Activated naive CD8-positive, alpha-beta T cell treated with anti-CD3 and anti-CD28 coated beads, Interleukin-2, amount 50 U/mL, for 16 hours (primary cell): ENCODE measurements around the gene LUC7L.
"Not testable (repeated sequence)": the region's sequence is repeated elsewhere in the genome, so short reads cannot be mapped to it uniquely, and the experiment has no call there.

Experiments used
- DNase-seq: peaks from one replicate; pipeline ENCODE4 v3.0.0-alpha.2; 2020; ENCODE audit warnings: low read depth, low spot score

The LUC7L gene

DNA sequence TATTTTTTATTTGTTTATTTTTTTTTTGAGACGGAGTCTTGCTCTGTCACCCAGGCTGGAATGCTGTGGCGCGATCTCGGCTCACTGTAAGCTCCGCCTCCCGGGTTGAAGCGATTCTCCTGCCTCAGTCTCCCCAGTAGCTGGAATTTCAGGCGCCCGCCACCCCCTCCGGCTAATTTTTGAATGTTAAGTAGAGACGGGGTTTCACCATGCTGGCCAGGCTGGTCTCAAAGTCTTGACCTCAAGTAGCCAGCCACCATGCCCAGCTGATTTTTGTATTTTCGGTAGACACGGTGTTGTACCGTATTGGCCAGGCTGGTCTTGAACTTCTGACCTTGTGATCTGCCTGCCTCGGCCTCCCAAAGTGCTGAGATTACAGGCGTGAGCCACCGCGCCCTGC lies 1.1 kb upstream of the LUC7L start:
- DNase-seq = not testable (repeated sequence)

DNA sequence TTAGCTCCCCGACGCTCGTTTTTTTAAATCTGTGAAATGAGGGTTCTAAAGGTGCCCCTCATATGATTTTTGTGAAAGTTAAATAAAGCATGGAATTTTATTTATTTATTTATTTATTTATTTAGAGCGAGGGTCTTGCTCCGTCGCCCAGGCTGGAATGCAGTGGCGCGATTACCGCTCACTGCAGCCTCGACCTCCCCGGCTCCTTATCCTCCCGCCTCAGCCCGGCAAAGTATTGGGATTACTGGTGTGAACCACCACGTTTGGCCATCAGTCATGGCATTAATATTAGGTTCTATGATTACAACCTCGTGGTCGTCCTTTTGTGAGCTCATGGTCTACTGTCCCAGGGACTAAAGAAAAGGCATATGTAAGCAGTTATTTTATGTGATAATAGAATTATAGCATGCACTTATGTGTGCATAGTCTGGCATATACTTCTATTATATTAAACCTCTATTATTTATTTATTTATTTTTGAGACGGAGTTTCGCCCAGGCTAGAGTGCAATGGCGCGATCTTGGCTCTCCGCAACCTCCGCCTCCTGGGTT lies 557 bp upstream of the LUC7L start:
- no peak for DNase-seq

DNA sequence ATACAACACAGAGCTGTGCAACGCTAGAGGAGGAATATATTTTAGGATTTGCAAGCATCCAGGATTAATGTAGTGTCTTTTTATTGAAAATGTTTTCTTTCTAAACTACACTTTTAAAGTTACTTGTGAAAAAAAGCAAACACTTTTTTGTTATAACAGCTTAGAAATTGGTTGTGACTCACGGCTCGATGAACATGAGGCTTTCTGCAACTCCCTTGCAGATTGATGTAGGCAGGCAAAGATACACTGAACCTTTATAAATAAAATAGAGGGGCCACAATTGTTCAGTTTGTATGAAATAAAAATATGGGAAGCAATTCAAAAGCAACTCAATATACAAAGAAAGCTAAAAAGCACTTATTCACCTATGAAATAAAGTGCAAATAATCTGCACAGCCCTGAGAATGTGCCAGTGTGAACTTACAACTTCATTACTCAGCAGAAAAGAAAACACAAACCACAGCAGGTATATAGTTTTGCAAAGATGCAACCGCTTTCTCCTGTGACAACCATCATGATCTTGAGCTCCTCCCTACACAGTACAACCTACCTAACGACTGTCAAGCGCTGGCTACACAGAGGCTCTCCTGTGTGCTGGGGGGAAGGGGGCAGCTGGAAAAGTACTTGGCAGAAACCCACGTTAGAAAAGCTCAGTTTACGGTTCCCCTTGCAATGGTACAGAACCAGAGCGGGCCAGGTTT lies 948 bp downstream of the LUC7L start:
- DNase-seq = no peak

DNA sequence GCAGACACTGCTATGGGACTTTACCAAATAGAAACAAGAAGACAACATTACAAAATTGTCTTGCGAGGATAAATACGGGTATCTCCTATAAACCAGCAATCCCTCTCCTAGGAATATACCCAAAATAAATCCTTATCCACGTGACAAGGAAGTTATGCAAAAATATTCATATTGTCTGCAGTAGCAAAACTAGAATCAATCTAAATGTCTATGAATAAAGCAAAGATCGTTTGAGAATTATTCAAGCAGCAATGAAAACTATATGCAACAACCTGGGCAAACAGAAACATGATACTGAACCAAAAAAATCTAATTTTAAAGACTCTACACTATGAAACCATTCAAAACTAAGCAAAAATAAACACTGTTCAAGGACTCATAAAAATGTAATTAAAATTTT lies 9.2 kb downstream of the LUC7L start:
- DNase-seq = no peak

DNA sequence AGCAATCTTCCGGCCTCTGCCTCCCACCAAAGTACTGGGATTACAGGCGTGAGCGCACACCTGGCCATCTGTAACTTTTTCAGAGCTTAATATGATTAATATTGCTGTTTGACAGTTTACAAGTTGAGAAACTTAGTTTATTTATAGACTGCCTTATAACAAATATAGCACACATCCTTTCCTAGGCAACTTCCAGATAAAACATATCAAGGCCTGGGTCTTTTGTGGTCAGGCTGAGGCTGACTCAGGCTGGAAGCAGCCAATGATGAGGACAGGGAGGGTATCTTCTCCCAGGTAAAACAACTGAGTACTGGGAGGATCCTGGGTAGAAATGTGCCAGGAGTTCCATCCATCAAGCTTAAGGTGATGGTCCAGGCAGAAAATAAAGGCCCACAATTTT lies 16.2 kb downstream of the LUC7L start:
- no peak for DNase-seq

DNA sequence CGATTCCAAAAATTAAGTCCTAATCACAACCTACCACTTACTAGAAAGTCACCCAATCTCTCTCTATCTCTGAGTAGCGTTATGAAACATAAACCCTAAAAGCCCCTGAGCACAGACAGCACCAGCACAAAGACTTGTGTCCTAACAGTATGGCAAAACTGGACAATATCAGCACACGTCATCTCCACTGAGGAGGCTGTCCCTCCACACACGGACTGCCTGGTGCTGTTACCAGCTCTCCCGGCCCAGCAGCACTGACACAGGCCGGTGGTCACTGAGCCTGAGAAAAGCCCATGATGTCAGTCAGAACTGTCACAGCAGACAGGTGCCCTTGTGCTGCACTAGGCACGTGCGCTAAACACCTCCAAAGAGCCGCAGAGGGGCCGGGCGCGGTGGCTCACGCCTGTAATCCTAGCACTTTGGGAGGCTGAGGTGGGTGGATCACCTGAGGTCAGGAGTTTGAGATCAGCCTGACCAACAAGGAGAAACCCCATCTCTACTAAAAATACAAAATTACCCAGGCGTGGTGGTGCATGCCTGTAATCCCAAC lies 17.5 kb downstream of the LUC7L start:
- not testable (repeated sequence) for DNase-seq

DNA sequence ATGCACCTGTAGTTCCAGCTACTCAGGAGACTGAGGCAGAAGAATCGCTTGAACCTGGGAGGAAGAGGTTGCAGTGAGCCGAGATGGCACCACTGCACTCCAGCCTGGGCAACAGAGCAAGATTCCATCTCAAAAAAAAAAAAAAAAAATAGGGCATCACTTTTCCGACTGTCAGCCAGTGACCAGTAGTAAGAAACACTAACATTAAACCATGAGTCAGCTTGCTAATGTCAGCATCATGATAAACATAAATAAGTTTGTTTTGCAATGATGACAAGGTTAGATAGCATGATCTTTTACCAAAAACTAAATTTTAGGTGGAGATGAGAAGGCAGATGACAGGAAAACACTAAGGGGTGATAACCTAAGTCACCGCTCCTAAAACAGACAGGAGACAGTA lies 19.9 kb downstream of the LUC7L start:
- DNase-seq = not testable (repeated sequence)

DNA sequence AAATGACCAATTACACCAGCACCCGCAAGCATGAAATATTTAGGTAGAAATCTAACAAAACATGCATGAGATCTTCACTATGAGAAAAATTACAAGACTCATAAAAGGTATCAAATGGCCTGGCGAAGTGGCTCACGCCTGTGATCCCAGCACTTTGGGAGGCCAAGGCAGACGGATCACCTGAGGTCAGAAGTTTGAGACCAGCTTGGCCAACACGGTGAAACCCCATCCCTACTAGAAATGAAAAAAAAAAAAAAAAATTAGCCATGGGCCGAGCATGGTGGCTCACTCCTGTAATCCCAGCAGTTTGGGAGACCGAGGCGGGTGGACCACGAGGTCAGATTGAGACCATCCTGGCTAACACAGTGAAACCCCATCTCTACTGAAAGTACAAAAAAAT lies 25.2 kb downstream of the LUC7L start:
- not testable (repeated sequence) for DNase-seq

DNA sequence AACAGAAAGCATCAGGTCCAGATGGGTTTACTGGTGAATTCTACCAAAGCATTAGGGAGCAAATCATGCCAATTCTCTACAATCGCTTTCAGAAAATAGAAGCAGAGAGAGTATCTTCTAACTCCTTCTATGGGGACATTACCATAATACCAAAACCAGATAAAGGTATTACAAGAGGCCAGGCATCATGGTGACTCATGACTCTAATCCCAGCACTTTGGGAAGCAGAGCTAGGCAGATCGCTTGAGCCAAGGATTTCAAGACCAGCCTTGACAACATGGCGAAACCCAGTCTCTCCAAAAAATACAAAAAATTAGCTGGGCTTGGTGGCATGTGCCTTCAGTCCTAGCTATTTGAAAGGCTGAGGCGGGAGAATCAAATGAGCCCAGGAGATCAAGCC lies 26.0 kb downstream of the LUC7L start:
- no peak for DNase-seq

DNA sequence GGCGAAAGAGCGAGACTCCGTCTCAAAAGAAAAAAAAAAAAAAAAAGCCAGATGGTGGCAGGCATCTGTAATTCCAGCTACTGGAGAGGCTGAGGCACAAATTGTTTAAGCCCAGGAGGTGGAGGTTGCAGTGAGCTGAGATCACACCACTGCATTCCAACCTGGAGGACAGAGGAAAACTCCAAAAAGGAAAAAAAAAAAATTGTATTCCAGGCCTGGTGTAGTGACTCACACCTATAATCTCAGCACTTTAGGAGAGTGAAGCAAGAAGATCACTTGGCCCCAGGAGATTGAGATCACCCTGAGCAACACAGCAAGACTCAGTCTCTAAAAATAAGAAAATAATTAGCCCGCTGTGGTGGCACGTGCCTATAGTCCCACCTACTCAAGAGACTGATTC lies 28.9 kb downstream of the LUC7L start:
- DNase-seq = no peak

DNA sequence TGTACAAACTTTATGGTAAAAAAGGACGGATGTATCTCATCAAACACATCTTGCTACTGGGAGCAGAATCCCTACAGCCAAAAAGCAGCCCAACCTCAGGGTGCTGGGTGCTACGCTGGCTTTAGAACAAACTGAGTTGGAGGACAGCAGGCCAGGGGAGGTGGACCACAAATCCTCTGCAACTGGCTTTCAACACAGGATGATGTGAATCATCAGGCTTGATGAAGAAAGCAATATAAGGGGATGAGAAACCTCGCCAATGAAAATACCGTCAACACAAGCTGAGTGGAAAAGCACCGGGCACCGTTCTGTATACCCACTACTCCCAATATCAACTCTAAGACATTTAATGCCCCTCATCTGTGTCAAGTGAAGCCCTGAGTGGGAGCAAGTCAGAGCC lies 34.7 kb downstream of the LUC7L start:
- no peak for DNase-seq

DNA sequence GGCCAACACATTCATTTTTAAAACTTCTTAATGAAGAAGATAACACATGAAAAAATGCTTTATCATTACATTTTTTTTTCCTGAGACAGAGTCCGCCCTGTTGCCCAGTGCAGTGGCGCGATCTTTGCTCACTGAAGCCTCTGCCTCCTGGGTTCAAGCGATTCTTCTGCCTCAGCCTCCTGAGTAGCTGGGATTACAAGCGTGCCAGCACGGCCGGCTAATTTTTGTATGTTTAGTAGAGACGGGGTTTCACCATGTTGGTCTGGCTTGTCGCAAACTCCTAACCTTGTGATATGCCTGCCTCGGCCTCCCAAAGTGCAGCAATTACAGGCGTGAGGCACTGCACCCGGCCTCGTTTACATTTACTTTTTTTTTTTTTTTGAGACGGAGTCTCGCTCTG lies 35.8 kb downstream of the LUC7L start:
- DNase-seq = no peak

DNA sequence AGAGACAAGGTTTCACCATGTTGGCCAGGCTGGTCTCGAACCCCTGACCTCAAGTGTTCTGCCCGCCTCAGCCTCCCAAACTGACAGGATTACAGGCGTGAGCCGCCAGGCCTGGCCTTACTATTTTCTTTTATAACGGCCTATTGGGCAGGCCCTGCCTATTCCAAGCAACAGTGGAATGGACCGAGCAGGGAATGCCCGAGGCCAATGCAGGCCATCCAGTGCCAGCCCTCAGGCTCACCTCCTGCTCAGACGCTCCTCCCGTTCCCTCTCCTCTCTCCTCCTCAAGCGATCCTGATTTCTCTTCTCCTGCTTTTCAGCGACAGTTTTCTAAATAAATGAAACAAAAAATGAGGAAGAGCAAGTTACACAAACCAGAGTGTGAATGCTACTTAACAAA lies 36.6 kb downstream of the LUC7L start:
- no peak for DNase-seq

DNA sequence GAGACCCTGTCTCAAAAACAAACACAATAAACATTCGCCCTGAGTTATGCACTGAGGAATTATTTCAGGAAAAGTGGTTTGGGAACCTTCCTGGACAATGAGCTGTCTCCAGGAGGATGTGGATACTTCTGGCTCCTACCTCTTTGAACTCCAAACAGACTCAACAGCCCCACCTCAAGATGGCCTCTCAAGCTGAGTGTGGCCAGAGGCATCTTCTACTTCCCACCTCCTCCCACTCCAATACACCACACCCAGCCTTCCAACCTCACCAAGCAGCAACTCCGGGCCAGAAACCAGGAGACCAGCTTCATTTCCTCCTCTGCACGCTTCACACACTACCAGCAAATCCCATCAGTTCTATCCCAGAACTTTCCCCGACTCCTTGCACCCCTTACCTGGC lies 37.4 kb downstream of the LUC7L start:
- no peak for DNase-seq

DNA sequence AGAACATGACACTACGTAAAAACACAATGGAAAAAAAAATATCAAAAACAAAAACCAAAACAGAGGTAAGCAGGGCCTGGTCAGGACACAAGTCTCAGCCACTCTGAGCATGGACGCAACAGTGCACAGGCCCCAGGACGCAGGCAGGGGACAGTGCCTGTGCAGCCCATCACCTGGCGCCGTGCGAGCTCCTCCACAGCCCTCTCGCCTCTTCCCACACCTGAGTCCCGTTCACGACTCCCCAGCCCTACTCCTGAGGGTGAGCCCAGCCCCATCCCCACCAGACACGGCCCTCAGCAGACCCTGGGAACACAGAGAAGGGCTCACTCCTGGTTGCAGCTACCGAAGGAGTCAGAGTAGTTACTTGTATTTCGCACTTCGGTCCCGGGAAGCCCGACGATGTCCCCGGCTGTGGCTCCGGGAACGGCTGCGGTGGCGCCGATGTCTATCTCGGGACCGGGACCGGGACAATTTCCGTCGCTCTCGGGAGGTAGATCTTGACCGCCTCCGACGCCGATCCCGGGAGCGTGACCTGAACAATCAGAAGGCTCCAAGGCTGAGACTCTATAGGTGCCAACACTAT lies 39.6 kb downstream of the LUC7L start:
- DNase-seq = no peak

DNA sequence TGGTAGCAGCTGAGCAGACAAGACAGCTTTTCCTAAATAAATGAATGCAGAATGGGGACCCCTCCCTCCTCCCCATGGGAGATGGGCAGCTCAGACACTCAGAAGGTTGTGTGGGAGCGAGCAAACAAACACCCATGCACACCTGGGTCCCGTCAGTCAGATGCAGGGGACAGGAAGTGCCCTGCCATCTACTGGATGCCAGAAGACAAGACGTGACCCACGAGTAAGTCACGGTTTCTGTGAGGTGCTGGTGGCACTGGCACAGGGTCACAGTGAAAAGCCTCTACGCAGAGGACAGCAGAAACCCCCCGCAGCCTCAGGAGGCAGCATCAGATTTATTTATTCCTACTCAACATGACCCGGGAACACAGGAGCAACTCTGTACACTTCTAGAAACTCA lies 40.6 kb downstream of the LUC7L start:
- no peak for DNase-seq

DNA sequence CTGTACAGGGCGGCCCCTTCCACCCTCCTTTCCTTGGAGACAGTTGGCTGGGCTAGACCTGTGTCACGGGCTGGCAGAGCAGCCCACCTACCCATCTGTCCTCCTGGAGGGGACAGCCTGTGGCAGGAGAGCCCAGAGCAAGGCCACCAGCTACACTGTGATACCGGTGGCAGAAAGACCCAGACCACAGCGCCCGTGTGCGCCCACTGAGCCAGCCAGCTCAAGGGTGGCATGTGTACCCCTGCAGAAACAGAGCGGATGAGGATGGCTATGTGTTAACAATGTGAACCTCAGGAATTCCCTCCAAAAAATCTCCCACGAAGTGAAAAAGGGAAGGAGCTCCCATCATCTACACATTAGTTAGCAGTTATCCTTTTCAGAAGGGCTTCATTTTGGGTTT lies 41.9 kb downstream of the LUC7L start:
- DNase-seq = no peak

DNA sequence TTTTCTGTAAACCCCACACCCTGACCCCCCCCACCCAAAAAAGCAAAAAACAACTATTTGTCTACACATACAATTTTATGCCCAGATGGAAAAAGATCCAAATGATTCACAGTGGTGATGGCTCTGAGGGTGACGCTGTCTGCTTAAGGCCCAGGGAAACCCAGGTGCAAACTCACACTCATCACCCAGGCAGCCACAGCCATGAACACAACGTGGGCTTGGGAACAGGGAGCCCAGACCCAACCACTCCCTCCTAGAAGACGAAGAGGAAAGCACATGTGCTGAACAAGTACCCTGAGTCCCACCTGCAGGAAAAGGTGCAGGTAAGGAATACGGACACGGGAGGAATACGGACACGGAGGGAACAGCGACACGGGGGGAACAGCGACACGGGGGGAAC lies 43.6 kb downstream of the LUC7L start:
- DNase-seq = no peak

DNA sequence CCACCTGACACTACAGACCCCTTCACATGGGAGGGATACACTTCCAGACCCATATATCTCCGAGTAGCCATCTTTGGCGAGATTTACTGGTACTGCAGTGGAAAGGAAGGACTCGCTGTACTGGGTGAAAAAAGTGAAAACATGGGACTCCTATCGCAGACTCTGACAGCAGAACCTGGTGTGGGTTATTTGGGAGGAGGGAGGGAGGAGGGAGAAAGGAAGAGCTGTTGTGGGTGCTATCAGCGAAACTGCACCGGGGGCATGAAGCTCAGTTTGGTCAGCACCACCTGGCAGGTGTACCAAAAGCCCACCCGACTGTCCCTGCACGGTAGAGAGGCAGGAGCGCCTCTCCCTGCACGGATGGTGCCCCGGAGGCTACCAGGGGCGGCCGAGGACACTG lies 44.0 kb downstream of the LUC7L start:
- DNase-seq = no peak

DNA sequence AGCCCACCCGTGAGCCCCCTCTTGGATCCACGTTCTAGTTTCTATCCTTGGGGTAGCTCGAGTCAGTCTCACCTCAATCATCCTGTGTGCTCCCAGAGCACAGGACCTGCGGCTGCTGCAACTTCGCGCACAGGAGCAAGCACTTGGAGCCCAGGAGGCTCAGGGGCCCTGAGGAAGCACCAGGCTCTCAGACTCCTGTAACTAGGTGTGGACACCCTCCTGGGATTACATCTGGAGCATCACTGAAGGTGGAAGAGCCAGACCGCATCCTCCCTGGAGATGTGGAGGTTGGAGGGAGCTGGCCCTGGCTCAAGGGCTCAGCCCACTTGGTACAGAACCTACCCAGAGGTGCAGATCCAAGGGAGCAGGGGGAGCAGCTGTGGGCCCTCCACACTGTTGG lies 46.2 kb downstream of the LUC7L start:
- DNase-seq = no peak

DNA sequence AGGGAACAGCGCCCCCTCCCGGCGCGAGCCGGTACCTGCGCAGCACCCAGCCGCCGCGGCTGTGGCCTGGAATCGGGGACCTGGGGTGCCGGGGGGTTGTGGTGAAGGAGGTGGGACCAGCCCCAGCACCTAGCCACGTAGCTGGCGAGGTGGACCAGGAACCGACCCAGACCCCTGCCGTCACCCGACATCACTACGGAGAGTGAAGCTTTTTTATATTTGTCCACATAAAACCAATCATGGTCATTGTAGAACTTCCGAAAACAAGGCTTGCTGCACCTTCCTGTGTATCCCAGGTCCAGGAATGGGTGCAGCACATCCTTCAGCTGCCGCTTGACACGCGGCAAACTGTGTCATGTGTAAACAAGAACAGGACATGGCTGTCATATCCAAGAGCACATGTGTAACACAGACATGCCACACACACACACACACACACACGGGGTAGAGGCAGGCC lies 47.7 kb downstream of the LUC7L start:
- DNase-seq = peak; percentile 66

DNA sequence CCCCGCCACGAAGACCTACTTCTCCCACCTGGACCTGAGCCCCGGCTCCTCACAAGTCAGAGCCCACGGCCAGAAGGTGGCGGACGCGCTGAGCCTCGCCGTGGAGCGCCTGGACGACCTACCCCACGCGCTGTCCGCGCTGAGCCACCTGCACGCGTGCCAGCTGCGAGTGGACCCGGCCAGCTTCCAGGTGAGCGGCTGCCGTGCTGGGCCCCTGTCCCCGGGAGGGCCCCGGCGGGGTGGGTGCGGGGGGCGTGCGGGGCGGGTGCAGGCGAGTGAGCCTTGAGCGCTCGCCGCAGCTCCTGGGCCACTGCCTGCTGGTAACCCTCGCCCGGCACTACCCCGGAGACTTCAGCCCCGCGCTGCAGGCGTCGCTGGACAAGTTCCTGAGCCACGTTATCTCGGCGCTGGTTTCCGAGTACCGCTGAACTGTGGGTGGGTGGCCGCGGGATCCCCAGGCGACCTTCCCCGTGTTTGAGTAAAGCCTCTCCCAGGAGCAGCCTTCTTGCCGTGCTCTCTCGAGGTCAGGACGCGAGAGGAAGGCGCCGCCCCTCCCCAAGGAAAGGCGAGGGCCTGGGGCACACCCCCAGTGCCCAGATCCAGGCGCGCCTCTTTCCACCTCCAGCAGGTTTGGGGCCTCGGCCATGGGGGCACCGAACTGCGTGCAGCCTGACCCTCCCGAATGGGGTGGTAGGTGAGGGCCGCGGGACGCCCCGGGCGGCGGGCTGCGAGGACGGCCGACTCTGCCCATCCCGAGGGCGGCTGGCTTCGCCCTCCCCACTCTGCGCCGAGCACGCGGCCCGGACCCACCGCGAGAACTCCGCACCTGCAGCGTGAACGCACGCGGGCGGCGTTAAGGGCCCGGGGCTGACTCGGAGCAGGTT lies 48.3 kb downstream of the LUC7L start:
- no peak for DNase-seq
